NT2/D1 (cell line): ENCODE results near the gene PLAAT5.

Experiments used
- SUZ12 ChIP-seq: IDR thresholded peaks from 2 replicates; pipeline ENCODE4 v1.6.1; 2011; ENCODE audit not compliant: insufficient read length, insufficient read depth; ENCODE audit errors: extremely low read depth
- YY1 ChIP-seq: IDR thresholded peaks from 2 replicates; pipeline ENCODE4 v1.6.1; 2011; ENCODE audit not compliant: insufficient read length, insufficient read depth
- ZNF274 ChIP-seq: IDR thresholded peaks from 2 replicates; pipeline ENCODE4 v1.6.1; 2011; ENCODE audit warnings: mild to moderate bottlenecking, low read depth, low read length

DNA sequence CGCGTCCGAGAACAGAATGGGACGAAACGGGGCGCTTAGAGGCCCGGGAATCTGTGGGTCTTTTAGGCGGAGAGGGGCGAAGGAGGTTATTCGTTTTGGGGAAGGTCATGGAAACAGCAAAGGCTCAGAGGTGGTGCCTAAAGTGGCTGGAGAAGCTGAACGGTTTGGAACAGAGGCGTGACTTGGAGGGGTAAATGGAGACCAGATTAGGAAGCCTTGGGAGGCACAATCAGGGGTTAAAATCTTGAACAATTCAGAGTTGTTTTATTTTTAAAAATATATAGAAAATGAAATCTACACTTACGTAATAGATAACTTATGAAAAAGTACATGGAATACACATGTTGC lies 247 bp upstream of the PLAAT5 start:
- TF ChIP-seq ZNF274 = no peak
- TF ChIP-seq YY1 = no peak
- TF ChIP-seq SUZ12 = no peak
